ENCODE data around the gene PCCA. TPM values are rescaled to one million over a fixed set of nuclear protein-coding genes. Genes with fewer than 3 reads are reported as not detected.
"Not testable (repeated sequence)": the region's sequence is repeated elsewhere in the genome, so short reads cannot be mapped to it uniquely, and the experiment has no call there.

Gene PCCA
- total RNA-seq, 1 donor from 2014 or later, result 9.7 TPM

DNA sequence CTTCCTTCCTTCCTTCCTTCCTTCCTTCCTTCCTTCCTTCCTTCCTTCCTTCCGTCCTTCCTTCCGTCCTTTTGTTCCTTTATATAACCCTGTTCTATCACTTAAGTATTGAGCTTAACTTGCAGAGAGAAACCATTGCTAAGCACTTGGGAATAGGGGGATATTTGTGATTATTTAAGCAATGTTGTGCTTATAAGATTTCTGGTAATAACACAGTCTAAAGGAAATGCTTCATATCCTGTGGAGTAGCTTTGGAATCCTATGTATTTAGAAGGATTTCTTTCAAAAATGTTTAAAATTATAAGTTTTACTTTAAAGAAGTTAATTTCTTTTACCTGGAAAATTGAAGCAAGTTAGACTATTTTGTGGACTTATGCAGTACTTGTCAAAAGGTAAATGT, 209.8 kb downstream of the PCCA start:
- peaks cover 2% of the 10 kb centered on the region for H3K36me3 Mint-ChIP-seq (ENCODE audit: low read depth)
- H3K9me3 Mint-ChIP-seq, result no peaks in the 10 kb centered on the region
- H3K4me1 Mint-ChIP-seq (ENCODE audit: low read depth), result no peaks in the 10 kb centered on the region
- H3K27ac Mint-ChIP-seq, result no peak overlapping the region
- no peak overlapping the region for H3K4me3 Mint-ChIP-seq
- H3K27me3 Mint-ChIP-seq (ENCODE audit: insufficient read depth), result no peaks in the 10 kb centered on the region
- intact Hi-C loops (cut with micrococcal nuclease), result no loop called here
- no peak for DNase-seq (ENCODE audit: low spot score)

GRCh38 chr13:100300243-100300642, 211.3 kb downstream of the PCCA start:
- Mint-ChIP-seq H3K27me3 (ENCODE audit: insufficient read depth) (no peaks in the 10 kb centered on the region), H3K36me3 (ENCODE audit: low read depth) (peaks cover 2% of the 10 kb centered on the region), H3K27ac (no peak overlapping the region), H3K4me1 (ENCODE audit: low read depth) (no peaks in the 10 kb centered on the region), H3K4me3 (no peak overlapping the region), H3K9me3 (no peaks in the 10 kb centered on the region)
- intact Hi-C loops (cut with micrococcal nuclease), result no loop called here
- DNase-seq (ENCODE audit: low spot score), result no peak

GRCh38 chr13:100300708-100301107, 211.8 kb downstream of the PCCA start:
- no peak for DNase-seq (ENCODE audit: low spot score)
- intact Hi-C loops (cut with micrococcal nuclease), result no loop called here
- Mint-ChIP-seq H3K4me3 (no peak overlapping the region), H3K27me3 (ENCODE audit: insufficient read depth) (no peaks in the 10 kb centered on the region), H3K36me3 (ENCODE audit: low read depth) (peaks cover 2% of the 10 kb centered on the region), H3K4me1 (ENCODE audit: low read depth) (no peaks in the 10 kb centered on the region), H3K27ac (no peak overlapping the region), H3K9me3 (no peaks in the 10 kb centered on the region)

DNA sequence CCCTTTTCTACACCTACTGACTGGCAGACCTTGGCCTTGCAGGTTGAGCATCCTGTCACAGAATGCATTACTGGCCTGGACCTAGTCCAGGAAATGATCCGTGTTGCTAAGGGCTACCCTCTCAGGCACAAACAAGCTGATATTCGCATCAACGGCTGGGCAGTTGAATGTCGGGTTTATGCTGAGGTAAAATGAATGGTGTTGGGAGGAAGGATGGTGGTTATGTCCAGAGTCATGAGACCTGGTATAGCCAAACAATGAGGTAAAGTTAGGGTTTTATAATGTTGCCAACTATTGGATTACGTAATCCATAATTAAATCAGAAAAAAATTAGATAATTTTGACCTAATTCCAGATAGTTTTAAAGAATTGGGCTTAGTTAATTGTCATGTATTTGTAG, 212.5 kb downstream of the PCCA start:
- Mint-ChIP-seq H3K27me3 (ENCODE audit: insufficient read depth) (no peaks in the 10 kb centered on the region), H3K9me3 (no peaks in the 10 kb centered on the region), H3K4me3 (no peak overlapping the region), H3K36me3 (ENCODE audit: low read depth) (peaks cover 2% of the 10 kb centered on the region), H3K4me1 (ENCODE audit: low read depth) (no peaks in the 10 kb centered on the region), H3K27ac (no peak overlapping the region)
- intact Hi-C loops (cut with micrococcal nuclease), result no loop called here
- DNase-seq (ENCODE audit: low spot score), result no peak

- Mint-ChIP-seq H3K27ac (no peak overlapping the region), H3K36me3 (ENCODE audit: low read depth) (peaks cover 2% of the 10 kb centered on the region), H3K4me1 (ENCODE audit: low read depth) (no peaks in the 10 kb centered on the region), H3K9me3 (no peaks in the 10 kb centered on the region), H3K4me3 (no peak overlapping the region), H3K27me3 (ENCODE audit: insufficient read depth) (no peaks in the 10 kb centered on the region)
- DNase-seq (ENCODE audit: low spot score), result no peak
- intact Hi-C loops (cut with micrococcal nuclease), result no loop called here
Measured at GRCh38 chr13:100302391-100302790, 213.5 kb downstream of the PCCA start.

DNA sequence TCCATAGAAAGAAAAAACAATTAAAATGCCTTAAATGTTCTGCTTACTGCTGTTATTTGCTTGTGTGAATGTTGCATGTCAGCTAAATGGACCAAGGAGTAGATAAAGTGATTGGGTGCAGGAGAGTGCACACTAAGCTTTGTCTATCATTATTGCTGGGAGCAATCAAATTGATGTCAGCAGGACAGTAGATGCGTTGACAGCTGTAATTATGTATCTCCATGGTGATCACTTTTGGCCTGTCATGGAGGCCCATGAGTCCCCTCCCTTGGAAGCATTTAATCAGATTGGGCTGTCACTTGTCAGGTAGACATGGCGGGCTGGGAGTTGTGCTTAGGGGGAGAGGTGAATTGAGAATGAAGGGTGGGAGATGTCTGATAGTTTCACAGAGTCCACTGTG, 215.3 kb downstream of the PCCA start:
- no peak for DNase-seq (ENCODE audit: low spot score)
- intact Hi-C loops (cut with micrococcal nuclease), result no loop called here
- Mint-ChIP-seq H3K36me3 (ENCODE audit: low read depth) (no peaks in the 10 kb centered on the region), H3K4me3 (no peak overlapping the region), H3K4me1 (ENCODE audit: low read depth) (no peaks in the 10 kb centered on the region), H3K9me3 (no peaks in the 10 kb centered on the region), H3K27ac (no peak overlapping the region), H3K27me3 (ENCODE audit: insufficient read depth) (no peaks in the 10 kb centered on the region)

DNA sequence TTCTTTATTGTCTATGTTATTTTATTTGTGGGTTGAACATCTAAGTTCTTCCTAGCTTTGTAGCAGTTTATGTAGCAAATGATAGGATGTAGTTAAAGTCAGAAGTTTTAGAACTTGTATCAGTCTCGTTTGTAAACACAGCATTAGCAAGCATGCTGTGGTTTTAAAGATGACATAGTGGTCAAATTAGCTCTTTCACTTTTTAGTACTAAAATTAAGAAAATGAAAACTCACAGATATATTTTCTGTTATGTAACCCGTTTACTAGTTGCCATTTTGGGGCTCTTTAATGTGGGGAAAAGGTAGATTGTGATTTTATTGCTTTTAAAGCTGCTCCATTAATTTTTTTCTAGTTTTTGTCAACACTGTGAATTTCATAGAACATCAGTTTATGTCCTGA, 216.5 kb downstream of the PCCA start:
- Mint-ChIP-seq H3K4me3 (no peak overlapping the region), H3K9me3 (no peaks in the 10 kb centered on the region), H3K27me3 (ENCODE audit: insufficient read depth) (no peaks in the 10 kb centered on the region), H3K36me3 (ENCODE audit: low read depth) (peaks cover 2% of the 10 kb centered on the region), H3K27ac (no peak overlapping the region), H3K4me1 (ENCODE audit: low read depth) (no peaks in the 10 kb centered on the region)
- intact Hi-C loops (cut with micrococcal nuclease), result no loop called here
- no peak for DNase-seq (ENCODE audit: low spot score)

DNA sequence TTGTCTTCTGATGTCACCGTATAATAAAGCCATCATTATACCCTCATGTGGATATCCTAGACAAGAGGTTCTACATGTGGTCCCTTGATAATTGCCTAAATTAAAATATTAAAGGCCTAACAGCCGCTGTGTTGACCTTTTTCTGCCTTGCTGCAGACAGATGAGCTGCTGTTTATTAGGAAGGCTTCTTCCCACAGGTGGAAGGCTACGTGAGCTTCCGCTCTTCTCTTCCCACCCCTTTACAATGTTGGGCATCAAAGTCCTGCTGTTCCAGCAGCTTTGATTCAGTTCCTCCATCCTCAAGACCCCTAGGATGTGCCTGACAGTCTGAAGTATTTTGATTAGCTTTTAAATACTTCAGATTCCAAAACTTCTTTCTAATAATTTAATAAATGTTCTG, 217.1 kb downstream of the PCCA start:
- no peak for DNase-seq (ENCODE audit: low spot score)
- H3K27me3 Mint-ChIP-seq (ENCODE audit: insufficient read depth), result no peaks in the 10 kb centered on the region
- H3K9me3 Mint-ChIP-seq, result no peaks in the 10 kb centered on the region
- H3K27ac Mint-ChIP-seq, result no peak overlapping the region
- no peaks in the 10 kb centered on the region for H3K4me1 Mint-ChIP-seq (ENCODE audit: low read depth)
- intact Hi-C loops (cut with micrococcal nuclease), result no loop called here
- H3K36me3 Mint-ChIP-seq (ENCODE audit: low read depth), result peaks cover 3% of the 10 kb centered on the region
- no peak overlapping the region for H3K4me3 Mint-ChIP-seq

GRCh38 chr13:100306434-100306999, 217.6 kb downstream of the PCCA start:
- Mint-ChIP-seq H3K4me3 (no peak overlapping the region), H3K36me3 (ENCODE audit: low read depth) (peaks cover 3% of the 10 kb centered on the region), H3K4me1 (ENCODE audit: low read depth) (no peaks in the 10 kb centered on the region), H3K27ac (no peak overlapping the region), H3K9me3 (no peaks in the 10 kb centered on the region), H3K27me3 (ENCODE audit: insufficient read depth) (no peaks in the 10 kb centered on the region)
- DNase-seq (ENCODE audit: low spot score), result no peak
- intact Hi-C loops (cut with micrococcal nuclease), result no loop called here

DNA sequence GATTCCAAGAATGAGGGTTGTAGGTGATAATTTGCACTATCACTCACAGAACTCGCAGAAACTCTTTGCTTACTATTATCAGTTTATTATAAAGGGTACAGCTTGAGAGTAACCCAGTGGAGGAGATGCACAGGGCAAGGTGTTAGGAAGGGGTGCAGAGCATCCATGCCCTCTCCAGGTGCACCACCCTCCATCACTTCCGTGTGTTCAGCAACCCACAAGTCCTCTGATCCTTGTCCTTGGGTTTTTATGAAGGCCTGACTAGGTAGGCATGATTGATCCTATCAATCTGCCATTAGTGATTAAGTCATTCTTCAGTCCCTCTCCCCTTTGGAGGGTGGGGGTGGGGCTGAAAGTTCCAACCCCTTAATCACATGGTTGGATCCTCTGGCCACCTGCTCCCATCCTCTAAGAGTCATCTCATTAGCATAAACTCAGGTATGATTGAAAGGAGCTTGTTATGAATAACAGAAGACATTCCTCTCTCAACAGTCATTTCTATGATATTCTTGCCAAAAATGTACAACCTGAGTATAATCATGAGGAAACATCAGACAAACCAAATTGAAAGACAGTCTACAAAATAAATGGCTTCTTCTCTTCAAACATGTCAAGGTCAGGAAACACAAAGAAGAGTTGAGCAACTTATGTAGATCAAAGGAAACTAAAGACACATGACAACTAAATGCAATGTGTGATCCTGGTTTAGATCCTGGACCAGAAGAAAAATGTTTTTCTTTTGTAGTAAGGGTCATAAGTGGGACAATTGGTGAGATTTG, 225.4 kb downstream of the PCCA start:
- intact Hi-C loops (cut with micrococcal nuclease), result no loop called here
- H3K4me1 Mint-ChIP-seq (ENCODE audit: low read depth), result peaks cover 5% of the 10 kb centered on the region
- H3K27me3 Mint-ChIP-seq (ENCODE audit: insufficient read depth), result no peaks in the 10 kb centered on the region
- H3K36me3 Mint-ChIP-seq (ENCODE audit: low read depth), result peaks cover 21% of the 10 kb centered on the region
- no peak for DNase-seq (ENCODE audit: low spot score)
- peaks cover 13% of the 10 kb centered on the region for H3K9me3 Mint-ChIP-seq
- no peak overlapping the region for H3K27ac Mint-ChIP-seq
- H3K4me3 Mint-ChIP-seq, result no peak overlapping the region

GRCh38 chr13:100315522-100315921, 226.6 kb downstream of the PCCA start:
- Mint-ChIP-seq H3K27ac (no peak overlapping the region), H3K27me3 (ENCODE audit: insufficient read depth) (no peaks in the 10 kb centered on the region), H3K9me3 (peaks cover 19% of the 10 kb centered on the region), H3K4me3 (no peak overlapping the region), H3K4me1 (ENCODE audit: low read depth) (peaks cover 5% of the 10 kb centered on the region), H3K36me3 (ENCODE audit: low read depth) (peaks cover 23% of the 10 kb centered on the region)
- intact Hi-C loops (cut with micrococcal nuclease), result no loop called here
- DNase-seq (ENCODE audit: low spot score), result no peak

GRCh38 chr13:100318473-100318872, 229.6 kb downstream of the PCCA start:
- Mint-ChIP-seq H3K36me3 (ENCODE audit: low read depth) (peaks cover 22% of the 10 kb centered on the region), H3K9me3 (peaks cover 19% of the 10 kb centered on the region)
- H3K4me3 Mint-ChIP-seq; H3K27me3 Mint-ChIP-seq (ENCODE audit: insufficient read depth); DNase-seq (ENCODE audit: low spot score); intact Hi-C loops (cut with micrococcal nuclease); H3K27ac Mint-ChIP-seq; H3K4me1 Mint-ChIP-seq (ENCODE audit: low read depth): not testable (repeated sequence)

DNA sequence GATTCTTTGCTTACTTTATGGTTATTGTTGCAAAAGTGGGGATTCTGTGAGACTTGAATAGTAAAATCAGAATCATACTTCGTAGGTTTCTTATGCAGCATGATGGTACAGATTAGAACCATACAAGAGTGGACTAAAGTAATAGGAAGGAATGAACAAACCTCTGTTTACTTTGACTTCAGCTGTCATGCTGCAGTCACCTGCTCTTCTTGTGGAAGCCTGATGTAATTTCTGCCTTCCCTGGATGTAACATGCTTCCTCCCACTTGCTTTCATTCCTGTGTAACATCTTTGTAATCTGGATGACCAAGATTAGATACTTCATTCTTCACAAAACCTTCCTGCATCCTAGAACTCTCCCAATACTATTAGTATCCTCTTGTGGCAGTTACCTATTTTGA, 235.0 kb downstream of the PCCA start:
- Mint-ChIP-seq H3K4me3 (no peak overlapping the region), H3K9me3 (peaks cover 6% of the 10 kb centered on the region), H3K4me1 (ENCODE audit: low read depth) (no peaks in the 10 kb centered on the region), H3K36me3 (ENCODE audit: low read depth) (peaks cover 13% of the 10 kb centered on the region), H3K27me3 (ENCODE audit: insufficient read depth) (no peaks in the 10 kb centered on the region), H3K27ac (no peak overlapping the region)
- no peak for DNase-seq (ENCODE audit: low spot score)
- intact Hi-C loops (cut with micrococcal nuclease), result no loop called here

Measured in activated T-helper 1 cell treated with anti-CD3 and anti-CD28 coated beads, Interleukin-12 subunit alpha, Interleukin-12 subunit beta, Interleukin-2, Interleukin-4 antibody, amounts not matched to agents 30 ng/mL and 10 ng/mL and 1 ng/mL, durations not matched to agents 14 hours and 24 hours and 36 hours (primary cell).